ENCODE data around the gene PLA2G2C. TPM values are rescaled to one million over a fixed set of nuclear protein-coding genes. Genes with fewer than 3 reads are reported as not detected.

The PLA2G2C gene
- total and polyA plus RNA-seq, 9 donors = 0.02 TPM; not detected in 8

GRCh38 chr1:20169932-20170331 lies 16.4 kb downstream of the PLA2G2C start:
- Histone ChIP-seq H3K4me1 (ENCODE audit: insufficient read depth) (no peaks in the 10 kb centered on the region), H3K27me3 (no peaks in the 10 kb centered on the region), H3K27ac (no peak overlapping the region), H3K9me3 (no peaks in the 10 kb centered on the region), H3K4me3 (no peak overlapping the region), H3K36me3 (no peaks in the 10 kb centered on the region)
- TF ChIP-seq CTCF (IDR thresholded peaks at IDR 0.05) = no peak
- TF ChIP-seq POLR2A (IDR thresholded peaks at IDR 0.05) = no peak
- TF ChIP-seq EP300 (IDR thresholded peaks at IDR 0.05) = no peak
- DNase-seq = no peak
- WGBS, 3 donors = 73 to 94% (median 86%) methylated on average over 5 of the region's 5 CpGs
- intact Hi-C loops (cut with DNase I) = no loop called here

- TF ChIP-seq EP300 (IDR thresholded peaks at IDR 0.05) = no peak
- no peak for TF ChIP-seq CTCF (IDR thresholded peaks at IDR 0.05)
- TF ChIP-seq POLR2A (IDR thresholded peaks at IDR 0.05) = no peak
- Histone ChIP-seq H3K4me3 (no peak overlapping the region), H3K4me1 (ENCODE audit: insufficient read depth) (no peaks in the 10 kb centered on the region), H3K9me3 (no peaks in the 10 kb centered on the region), H3K36me3 (no peaks in the 10 kb centered on the region), H3K27ac (no peak overlapping the region), H3K27me3 (no peaks in the 10 kb centered on the region)
- intact Hi-C loops (cut with DNase I) = no loop called here
- whole genome bisulfite sequencing, 3 donors = 62 to 74% (median 68%) methylated on average over 9 of the region's 9 CpGs
- DNase-seq = no peak
These were observed 17.5 kb downstream of the PLA2G2C start for GRCh38 chr1:20168564-20169491.

DNA sequence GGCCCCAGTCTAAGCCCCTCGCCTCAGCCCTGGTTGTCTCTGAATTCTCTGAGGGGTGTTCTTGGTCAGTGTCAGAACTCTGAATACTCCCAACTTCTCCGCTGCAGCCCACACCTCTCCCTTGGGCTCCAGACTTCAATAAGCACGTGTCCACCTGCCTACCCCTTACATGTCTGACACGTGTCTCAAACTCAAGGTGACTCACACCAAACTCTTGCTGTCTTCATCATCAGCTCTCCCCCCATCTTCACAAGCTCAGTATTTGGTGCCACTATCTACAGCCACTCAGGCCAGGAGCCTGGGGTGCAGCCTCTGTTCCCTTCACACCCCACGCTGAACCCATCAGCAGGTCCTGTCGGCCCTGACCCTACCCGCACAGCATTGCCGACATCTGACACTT lies 19.2 kb downstream of the PLA2G2C start:
- Histone ChIP-seq H3K36me3 (no peaks in the 10 kb centered on the region), H3K27me3 (no peaks in the 10 kb centered on the region), H3K4me3 (no peak overlapping the region), H3K27ac (no peak overlapping the region), H3K9me3 (no peaks in the 10 kb centered on the region), H3K4me1 (ENCODE audit: insufficient read depth) (no peaks in the 10 kb centered on the region)
- no peak for DNase-seq
- 95 to 97% (median 96%) methylated on average over 8 of the region's 8 CpGs for WGBS, 3 donors
- TF ChIP-seq CTCF (IDR thresholded peaks at IDR 0.05) (no peak), EP300 (IDR thresholded peaks at IDR 0.05) (no peak), POLR2A (IDR thresholded peaks at IDR 0.05) (no peak)
- intact Hi-C loops (cut with DNase I) = no loop called here

GRCh38 chr1:20166051-20166450 lies 20.3 kb downstream of the PLA2G2C start:
- Histone ChIP-seq H3K27ac (no peak overlapping the region), H3K9me3 (no peaks in the 10 kb centered on the region), H3K27me3 (no peaks in the 10 kb centered on the region), H3K4me3 (no peak overlapping the region), H3K4me1 (ENCODE audit: insufficient read depth) (no peaks in the 10 kb centered on the region), H3K36me3 (no peaks in the 10 kb centered on the region)
- DNase-seq = peak in 2 of 5 donors; percentile 29 to 61
- WGBS, 3 donors = 9 to 22% (median 14%) methylated on average over 17 of the region's 17 CpGs
- intact Hi-C loops (cut with DNase I) = no loop called here
- no peak for TF ChIP-seq CTCF (IDR thresholded peaks at IDR 0.05)
- TF ChIP-seq POLR2A (IDR thresholded peaks at IDR 0.05) = no peak
- TF ChIP-seq EP300 (IDR thresholded peaks at IDR 0.05) = no peak
